Body of pancreas (tissue), 4 donors: ENCODE data around the gene ATF3.

ENCODE experiments used
- POLR2A ChIP-seq, 3 donors: fragments of 450-650 bp; IDR thresholded peaks; one replicate each; pipeline ENCODE4 v1.6.1; 2016; ENCODE audit warnings: antibody characterized with exemption in 3 of 3, mild to moderate bottlenecking in 2 of 3
- TF ChIP-seq, protein P1 (sequence below), 7 experiments: fragments of 450-650 bp in 4 of 7; fragments of 200-600 bp in 3 of 7; sonication (generic) in 3 of 7; IDR thresholded peaks; one replicate each; pipeline ENCODE4 v1.5.1; 2016 to 2019; ENCODE audit warnings: antibody characterized with exemption in 7 of 7

DNA sequence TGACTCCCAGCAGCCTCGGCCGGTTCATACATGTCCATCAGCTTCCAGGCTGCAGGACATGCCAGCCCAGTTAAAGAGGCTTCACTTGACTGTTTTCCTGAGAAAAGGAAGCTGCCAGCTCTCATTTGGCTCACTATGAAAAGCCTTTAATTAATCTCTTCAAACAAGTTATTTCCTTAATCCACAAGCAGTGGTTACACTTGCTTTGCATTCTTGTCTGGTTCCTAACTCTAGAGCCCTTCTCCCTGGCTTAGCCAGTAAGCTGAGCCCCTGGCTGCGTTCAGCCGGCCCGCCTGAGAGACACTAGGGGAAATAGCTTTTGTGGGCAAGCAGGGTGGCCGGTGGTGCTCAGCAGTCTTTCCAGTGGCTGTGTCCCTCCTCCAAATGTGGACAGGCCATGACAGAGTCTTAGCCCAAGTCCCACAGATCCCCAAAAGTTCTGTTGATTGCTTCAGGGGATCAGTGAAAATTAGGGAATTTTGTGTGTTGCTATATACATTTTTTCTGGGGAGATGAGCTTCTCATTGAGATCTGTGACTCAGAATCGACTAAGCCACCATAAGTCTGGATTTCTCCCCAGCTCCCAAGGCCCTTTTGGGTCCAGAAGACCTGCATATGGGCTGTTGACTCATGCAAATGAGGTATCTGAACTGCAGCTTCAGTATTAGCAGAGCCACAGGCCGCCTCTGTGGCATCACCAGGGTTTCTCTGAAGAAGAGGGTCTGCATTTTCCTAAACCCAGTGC lies 10.1 kb downstream of the ATF3 start:
- TF ChIP-seq, protein P1, sequence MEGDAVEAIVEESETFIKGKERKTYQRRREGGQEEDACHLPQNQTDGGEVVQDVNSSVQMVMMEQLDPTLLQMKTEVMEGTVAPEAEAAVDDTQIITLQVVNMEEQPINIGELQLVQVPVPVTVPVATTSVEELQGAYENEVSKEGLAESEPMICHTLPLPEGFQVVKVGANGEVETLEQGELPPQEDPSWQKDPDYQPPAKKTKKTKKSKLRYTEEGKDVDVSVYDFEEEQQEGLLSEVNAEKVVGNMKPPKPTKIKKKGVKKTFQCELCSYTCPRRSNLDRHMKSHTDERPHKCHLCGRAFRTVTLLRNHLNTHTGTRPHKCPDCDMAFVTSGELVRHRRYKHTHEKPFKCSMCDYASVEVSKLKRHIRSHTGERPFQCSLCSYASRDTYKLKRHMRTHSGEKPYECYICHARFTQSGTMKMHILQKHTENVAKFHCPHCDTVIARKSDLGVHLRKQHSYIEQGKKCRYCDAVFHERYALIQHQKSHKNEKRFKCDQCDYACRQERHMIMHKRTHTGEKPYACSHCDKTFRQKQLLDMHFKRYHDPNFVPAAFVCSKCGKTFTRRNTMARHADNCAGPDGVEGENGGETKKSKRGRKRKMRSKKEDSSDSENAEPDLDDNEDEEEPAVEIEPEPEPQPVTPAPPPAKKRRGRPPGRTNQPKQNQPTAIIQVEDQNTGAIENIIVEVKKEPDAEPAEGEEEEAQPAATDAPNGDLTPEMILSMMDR (IDR thresholded peaks at IDR 0.05), result no peak
- no peak for TF ChIP-seq POLR2A (IDR thresholded peaks at IDR 0.05)
